Measurements from ENCODE around the gene LHX3. TPM values are rescaled to one million over a fixed set of nuclear protein-coding genes. Genes with fewer than 3 reads are reported as not detected.

The LHX3 gene
- total RNA-seq, 1 experiment from 2014 or later = not detected

DNA sequence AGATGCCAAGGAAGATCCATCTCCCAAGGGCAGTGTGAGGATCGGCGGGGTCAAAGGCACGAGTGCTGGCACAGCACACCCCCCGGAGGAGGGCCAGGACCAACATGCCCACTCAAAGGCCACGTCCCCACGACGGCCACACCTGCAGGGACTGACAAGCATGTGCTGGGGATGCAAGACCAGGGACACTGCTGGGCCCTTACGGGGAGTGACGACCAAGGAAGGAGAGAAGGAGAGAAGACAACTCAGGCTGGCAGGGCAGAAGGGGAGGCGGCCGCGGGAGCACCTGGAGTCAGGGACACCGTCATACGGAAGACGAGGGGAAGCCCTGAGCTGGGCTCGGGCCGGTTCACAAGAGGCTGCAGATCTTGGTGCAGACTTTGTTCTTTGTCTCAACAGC lies 30.2 kb upstream of the LHX3 start:
- Histone ChIP-seq H2BK120ac (ENCODE audit: low read depth, low read length, poor library complexity, severe bottlenecking) (no peak overlapping the region), H4K20me1 (ENCODE audit: control insufficient read depth, insufficient read depth, insufficient read length) (peaks cover 3% of the 10 kb centered on the region), H2AFZ (ENCODE audit: low read length) (no peak overlapping the region), H3K79me1 (ENCODE audit: insufficient read depth, low read depth, low read length, poor library complexity, severe bottlenecking) (peaks cover 7% of the 10 kb centered on the region), H3K79me2 (ENCODE audit: insufficient read depth, low read length) (peaks cover 12% of the 10 kb centered on the region; the same call in 1 of the 2 replicates), H4K91ac (ENCODE audit: insufficient read length, low read depth, low read length) (no peak overlapping the region), H4K5ac (ENCODE audit: insufficient read length, low read depth, low read length) (no peak overlapping the region), H3K4me2 (ENCODE audit: insufficient read depth, insufficient read length, low read length) (no peak overlapping the region), H3K18ac (ENCODE audit: insufficient read length, low read depth, low read length) (no peak overlapping the region), H3K27me3 (ENCODE audit: insufficient read depth, low read length) (no peaks in the 10 kb centered on the region), H4K8ac (replicated peaks; ENCODE audit: insufficient read length, low read depth, low read length) (no peak overlapping the region), H2AK5ac (ENCODE audit: insufficient read length, low read length) (no peak overlapping the region), H3K9me3 (ENCODE audit: control insufficient read depth, low read depth, low read length) (no peaks in the 10 kb centered on the region), H2BK12ac (ENCODE audit: insufficient read length, low read depth, low read length) (no peak overlapping the region), H3K4me1 (ENCODE audit: insufficient read depth, low read length) (no peaks in the 10 kb centered on the region), H3K4ac (ENCODE audit: low read depth, low read length) (no peak overlapping the region), H3K56ac (ENCODE audit: insufficient read length, low read depth, low read length) (no peak overlapping the region), H3K14ac (ENCODE audit: insufficient read depth, low read length) (no peak overlapping the region; the same call in 1 of the 2 replicates), H3K27ac (ENCODE audit: insufficient read length, low read depth, low read length) (no peak overlapping the region), H3K9ac (ENCODE audit: extremely low read depth, insufficient read length, low read length) (no peak overlapping the region), H3K23me2 (ENCODE audit: insufficient read length, low read depth, low read length, poor library complexity, severe bottlenecking) (no peaks in the 10 kb centered on the region), H2BK20ac (ENCODE audit: low read depth, low read length, poor library complexity, severe bottlenecking) (no peak overlapping the region), H2BK5ac (ENCODE audit: insufficient read length, low read length) (no peak overlapping the region), H3T11ph (ENCODE audit: low read length) (no peak overlapping the region), H2BK15ac (ENCODE audit: low read depth, low read length) (no peak overlapping the region), H3K23ac (ENCODE audit: insufficient read length, low read depth, low read length) (no peak overlapping the region)
- Mint-ChIP-seq H3K36me3 (ENCODE audit: insufficient read depth in 1 of 3, low read depth in 3 of 3) (peaks cover 11 to 28% (median 21%) of the 10 kb centered on the region in 3 experiments), H3K9me3 (no peaks in the 10 kb centered on the region), H3K4me1 (peaks cover 16 to 19% of the 10 kb centered on the region in 2 experiments), H3K4me3 (no peak overlapping the region), H3K27ac (peak overlapping the region in 2 of 3 experiments; percentile 34 to 89; a peak in 2 of 7 replicates), H3K27me3 (ENCODE audit: low read depth) (no peaks in the 10 kb centered on the region)
- TF ChIP-seq, protein P1, sequence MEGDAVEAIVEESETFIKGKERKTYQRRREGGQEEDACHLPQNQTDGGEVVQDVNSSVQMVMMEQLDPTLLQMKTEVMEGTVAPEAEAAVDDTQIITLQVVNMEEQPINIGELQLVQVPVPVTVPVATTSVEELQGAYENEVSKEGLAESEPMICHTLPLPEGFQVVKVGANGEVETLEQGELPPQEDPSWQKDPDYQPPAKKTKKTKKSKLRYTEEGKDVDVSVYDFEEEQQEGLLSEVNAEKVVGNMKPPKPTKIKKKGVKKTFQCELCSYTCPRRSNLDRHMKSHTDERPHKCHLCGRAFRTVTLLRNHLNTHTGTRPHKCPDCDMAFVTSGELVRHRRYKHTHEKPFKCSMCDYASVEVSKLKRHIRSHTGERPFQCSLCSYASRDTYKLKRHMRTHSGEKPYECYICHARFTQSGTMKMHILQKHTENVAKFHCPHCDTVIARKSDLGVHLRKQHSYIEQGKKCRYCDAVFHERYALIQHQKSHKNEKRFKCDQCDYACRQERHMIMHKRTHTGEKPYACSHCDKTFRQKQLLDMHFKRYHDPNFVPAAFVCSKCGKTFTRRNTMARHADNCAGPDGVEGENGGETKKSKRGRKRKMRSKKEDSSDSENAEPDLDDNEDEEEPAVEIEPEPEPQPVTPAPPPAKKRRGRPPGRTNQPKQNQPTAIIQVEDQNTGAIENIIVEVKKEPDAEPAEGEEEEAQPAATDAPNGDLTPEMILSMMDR (conservative IDR thresholded peaks at IDR 0.05) = no peak
- WGBS (ENCODE audit: extremely low coverage, insufficient read length, low lambda C conversion rate) = no CpG with 5 or more reads among the region's 17 CpGs
- no peak for DNase-seq

All from H9 (cell line).